H1 (cell line): ENCODE measurements around the gene MUC5AC. TPM values are rescaled to one million over a fixed set of nuclear protein-coding genes. Genes with fewer than 3 reads are reported as not detected.

Experiments used
- EZH2 ChIP-seq: fragments of 200-600 bp; sonication (generic); IDR thresholded peaks from 2 replicates; pipeline ENCODE4 v1.7.1; 2012; ENCODE audit warnings: low read depth, mild to moderate bottlenecking, moderate library complexity, low read length, inconsistent platforms; ENCODE audit not compliant: severe bottlenecking
- YY1 ChIP-seq: IDR thresholded peaks from 2 replicates; pipeline ENCODE4 v1.6.1; 2011; ENCODE audit warnings: low read depth, mild to moderate bottlenecking, low read length
- polyA plus RNA-seq, 7 experiments: library from polyadenylated mRNA; depleted of rRNA in 3 of 7; stranded (reverse) in 5 of 7; unstranded in 2 of 7; fragments of >200 nt in 5 of 7; fragments of 200-250 nt in 2 of 7; gene quantifications; 1 replicate in 5 of 7; 2 replicates in 1 of 7; 4 replicates in 1 of 7; pipeline versions ENCODE4 v1.2.1 to v1.2.3, GENCODE V29; 2011 to 2013; ENCODE audit warnings: missing spikeins in 2 of 7, mixed read lengths in 2 of 7
- total RNA-seq: library from RNA; stranded (reverse); fragmentation: NEBNext Ultra II Directional; extraction: Animal tissue kit (Norgen Biotek cat#: 25700); gene quantifications from 2 replicates; pipeline ENCODE4 v1.2.1, GENCODE V29; 2021

MUC5AC gene
- total and polyA plus RNA-seq, 2 of the 8 experiments (the other 6 are each of a cell fraction or from before 2014, with no cell fraction given) = not detected

DNA sequence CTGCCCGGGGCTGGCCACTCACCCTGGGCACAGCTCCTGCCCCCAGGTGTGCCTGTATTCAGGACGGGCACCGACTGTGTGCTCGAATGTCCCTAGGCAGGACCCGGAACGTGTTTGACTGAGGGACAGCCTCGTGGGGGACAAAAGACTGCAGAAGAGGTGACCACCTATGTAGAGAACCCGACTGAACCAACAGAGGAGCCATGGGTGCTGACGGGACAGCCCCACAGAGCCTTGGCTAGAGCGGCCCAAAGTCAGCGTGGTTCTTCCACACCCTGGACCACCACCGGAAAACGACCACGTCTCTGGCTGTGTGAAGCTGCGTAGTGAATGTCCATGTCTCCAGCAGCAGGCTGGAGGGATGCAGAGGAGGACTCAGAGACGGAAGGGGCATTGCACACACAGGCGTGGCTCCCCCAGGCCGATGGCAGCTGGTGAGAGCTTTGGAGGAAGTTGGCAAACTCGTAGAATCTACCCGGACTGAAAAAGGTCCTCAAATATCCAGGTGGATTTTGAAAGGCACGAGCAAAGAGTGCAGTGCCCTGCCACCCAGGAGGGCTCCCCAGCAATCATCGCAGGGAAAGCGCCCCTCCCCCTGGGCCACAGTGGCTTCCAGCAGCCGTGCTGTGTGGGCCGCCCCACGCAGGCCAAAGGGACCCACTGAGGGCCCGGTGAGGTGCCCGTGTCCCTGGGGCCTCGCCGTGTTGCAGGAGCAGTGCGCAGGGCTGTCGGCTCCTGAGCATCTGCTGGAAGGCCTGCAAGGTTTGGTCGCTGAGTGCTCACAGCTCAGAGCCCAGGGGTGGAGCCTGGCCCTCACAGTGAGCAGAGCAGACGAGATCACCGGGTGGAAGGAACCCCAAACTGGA, 47.6 kb downstream of the MUC5AC start (continued):
- TF ChIP-seq EZH2 (no peak), YY1 (no peak)
